Measurements from ENCODE around the gene NOS3. TPM values are rescaled to one million over a fixed set of nuclear protein-coding genes. Genes with fewer than 3 reads are reported as not detected.

NOS3 gene
- total RNA-seq, 4 donors from 2014 or later = 5.2 to 8.1 (median 6.3) TPM

DNA sequence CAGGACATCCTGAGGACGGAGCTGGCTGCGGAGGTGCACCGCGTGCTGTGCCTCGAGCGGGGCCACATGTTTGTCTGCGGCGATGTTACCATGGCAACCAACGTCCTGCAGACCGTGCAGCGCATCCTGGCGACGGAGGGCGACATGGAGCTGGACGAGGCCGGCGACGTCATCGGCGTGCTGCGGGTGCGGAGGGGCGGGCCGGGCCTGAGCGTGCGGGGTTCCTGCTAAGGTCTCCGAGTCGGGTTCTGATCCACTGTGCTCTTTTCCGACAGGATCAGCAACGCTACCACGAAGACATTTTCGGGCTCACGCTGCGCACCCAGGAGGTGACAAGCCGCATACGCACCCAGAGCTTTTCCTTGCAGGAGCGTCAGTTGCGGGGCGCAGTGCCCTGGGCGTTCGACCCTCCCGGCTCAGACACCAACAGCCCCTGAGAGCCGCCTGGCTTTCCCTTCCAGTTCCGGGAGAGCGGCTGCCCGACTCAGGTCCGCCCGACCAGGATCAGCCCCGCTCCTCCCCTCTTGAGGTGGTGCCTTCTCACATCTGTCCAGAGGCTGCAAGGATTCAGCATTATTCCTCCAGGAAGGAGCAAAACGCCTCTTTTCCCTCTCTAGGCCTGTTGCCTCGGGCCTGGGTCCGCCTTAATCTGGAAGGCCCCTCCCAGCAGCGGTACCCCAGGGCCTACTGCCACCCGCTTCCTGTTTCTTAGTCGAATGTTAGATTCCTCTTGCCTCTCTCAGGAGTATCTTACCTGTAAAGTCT is 23.1 kb downstream of the NOS3 start:
- Histone ChIP-seq H3K4me1 (peaks cover 7 to 39% of the 10 kb centered on the region in 2 donors), H3K4me3 (replicated peaks in 1 of 3) (peak overlapping the region in 1 of 3 donors; percentile 4), H3K9me3 (no peaks in the 10 kb centered on the region), H3K36me3 (no peaks in the 10 kb centered on the region), H3K27me3 (peaks cover 4% of the 10 kb centered on the region), H3K27ac (no peak overlapping the region)
- DNase-seq = peak; percentile 26 to 38
- intact Hi-C loops (cut with DNase I) = no loop called here
- 37 to 40% methylated on average over 16 to 31 of the region's 55 CpGs for WGBS, 2 donors
- TF ChIP-seq POLR2A (IDR thresholded peaks at IDR 0.05) (no peak), CTCF (IDR thresholded peaks at IDR 0.05) (no peak)

DNA sequence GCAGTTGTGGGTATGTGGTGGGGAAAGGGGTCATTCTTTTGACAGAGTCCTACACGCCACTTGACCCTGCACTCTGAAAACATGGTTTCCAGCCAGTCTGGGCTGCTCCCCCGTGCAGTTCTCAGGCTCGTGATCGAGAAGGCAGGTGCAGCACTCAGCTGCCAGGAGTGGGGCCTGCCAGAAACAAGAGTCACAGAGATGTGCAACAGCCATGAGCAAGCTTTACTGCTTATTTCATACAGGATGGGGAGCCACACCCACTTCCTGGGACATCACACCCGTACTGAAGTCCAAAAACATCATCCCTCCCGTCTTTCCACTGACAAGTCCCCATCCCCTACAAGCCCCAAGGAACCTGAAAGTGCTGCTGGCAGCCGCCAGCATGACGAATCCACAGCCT is 24.1 kb downstream of the NOS3 start:
- peaks cover 4% of the 10 kb centered on the region for H3K27me3 ChIP-seq
- no peaks in the 10 kb centered on the region for H3K9me3 ChIP-seq
- WGBS, 2 donors = 83 to 85% methylated on average over 8 of the region's 8 CpGs
- no peak overlapping the region for H3K27ac ChIP-seq
- peaks cover 7 to 36% of the 10 kb centered on the region in 2 donors for H3K4me1 ChIP-seq
- DNase-seq = no peak
- intact Hi-C loops (cut with DNase I) = no loop called here
- H3K4me3 ChIP-seq (replicated peaks in 1 of 3) = no peak overlapping the region
- no peaks in the 10 kb centered on the region for H3K36me3 ChIP-seq
- TF ChIP-seq CTCF (IDR thresholded peaks at IDR 0.05) = no peak
- no peak for TF ChIP-seq POLR2A (IDR thresholded peaks at IDR 0.05)

- no peak for TF ChIP-seq POLR2A (IDR thresholded peaks at IDR 0.05)
- no peak for TF ChIP-seq CTCF (IDR thresholded peaks at IDR 0.05)
- intact Hi-C loops (cut with DNase I) = no loop called here
- no peaks in the 10 kb centered on the region for H3K36me3 ChIP-seq
- H3K4me3 ChIP-seq (replicated peaks in 1 of 3) = no peak overlapping the region
- peaks cover 7 to 26% of the 10 kb centered on the region in 2 donors for H3K4me1 ChIP-seq
- H3K27me3 ChIP-seq = peaks cover 4% of the 10 kb centered on the region
- H3K9me3 ChIP-seq = no peaks in the 10 kb centered on the region
- H3K27ac ChIP-seq = no peak overlapping the region
- WGBS, 2 donors = 86 to 96% methylated on average over 3 of the region's 5 CpGs
- DNase-seq = no peak
Measured at GRCh38 chr7:151015967-151016366, 25.1 kb downstream of the NOS3 start.

DNA sequence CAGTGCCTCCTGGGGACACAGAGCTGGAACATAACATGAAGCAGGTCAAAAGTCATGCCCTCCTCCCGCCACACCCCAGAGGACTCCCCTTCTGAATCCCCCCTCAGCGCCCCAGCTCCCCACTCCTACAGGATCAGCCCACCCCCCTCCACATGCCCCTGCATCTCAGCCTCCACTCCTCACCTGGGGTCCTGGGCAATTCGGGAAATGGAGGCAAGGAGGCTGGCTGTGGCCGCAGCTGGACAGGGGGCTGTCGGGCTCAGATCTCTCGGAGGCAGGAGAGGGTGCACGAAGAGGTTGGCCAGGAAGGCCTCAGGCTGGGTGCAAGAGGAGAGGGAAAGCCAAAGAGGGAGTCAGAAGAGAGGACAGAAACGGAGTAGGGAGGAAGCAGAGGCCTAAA is 25.7 kb downstream of the NOS3 start:
- Histone ChIP-seq H3K4me1 (peaks cover 7 to 26% of the 10 kb centered on the region in 2 donors), H3K27me3 (peaks cover 4% of the 10 kb centered on the region), H3K27ac (no peak overlapping the region), H3K4me3 (replicated peaks in 1 of 3) (no peak overlapping the region), H3K9me3 (no peaks in the 10 kb centered on the region), H3K36me3 (no peaks in the 10 kb centered on the region)
- intact Hi-C loops (cut with DNase I) = no loop called here
- WGBS, 2 donors = 85 to 87% methylated on average over 7 to 8 of the region's 8 CpGs
- no peak for TF ChIP-seq POLR2A (IDR thresholded peaks at IDR 0.05)
- TF ChIP-seq CTCF (IDR thresholded peaks at IDR 0.05) = no peak
- DNase-seq = no peak

- no peak overlapping the region for H3K4me3 ChIP-seq (replicated peaks in 1 of 3)
- peaks cover 4% of the 10 kb centered on the region for H3K27me3 ChIP-seq
- intact Hi-C loops (cut with DNase I) = no loop called here
- peaks cover 7 to 26% of the 10 kb centered on the region in 2 donors for H3K4me1 ChIP-seq
- 87 to 93% methylated on average over 13 to 15 of the region's 15 CpGs for whole genome bisulfite sequencing, 2 donors
- H3K9me3 ChIP-seq = no peaks in the 10 kb centered on the region
- no peak for DNase-seq
- H3K36me3 ChIP-seq = no peaks in the 10 kb centered on the region
- no peak overlapping the region for H3K27ac ChIP-seq
- TF ChIP-seq CTCF (IDR thresholded peaks at IDR 0.05) (no peak), POLR2A (IDR thresholded peaks at IDR 0.05) (no peak)
Measured at GRCh38 chr7:151016942-151017341, 26.1 kb downstream of the NOS3 start.

Data from thyroid gland (tissue), 4 donors.